Erythroblast (primary cell): Measurements from ENCODE around the gene SRD5A3.

ENCODE experiments used
- GATA1 ChIP-seq: IDR thresholded peaks from 2 replicates; pipeline ENCODE4 v1.6.1; 2011; ENCODE audit warnings: low read depth, mild to moderate bottlenecking, control low read depth, low read length, moderate library complexity
- POLR2A ChIP-seq: IDR thresholded peaks from 2 replicates; pipeline ENCODE4 v1.6.1; 2011; ENCODE audit warnings: mild to moderate bottlenecking, low read length

- TF ChIP-seq POLR2A (peak; percentile 17), GATA1 (no peak)
Measured at GRCh38 chr4:55398461-55398860, 52.4 kb downstream of the SRD5A3 start.
